CD8-positive, alpha-beta memory T cell (primary cell): ENCODE data around the gene TMPRSS2. TPM values are rescaled to one million over a fixed set of nuclear protein-coding genes. Genes with fewer than 3 reads are reported as not detected.

Source experiments
- CTCF ChIA-PET: fragments of 350-600 bp; sonication (Branson Sonifier 250); formaldehyde crosslinking; loops from one replicate; lab custom pipeline; 2021; ENCODE audit warnings: antibody characterized with exemption; lab: Charles Lee
- POLR2A ChIA-PET: fragments of 350-600 bp; sonication (Branson Sonifier 250); formaldehyde crosslinking; loops from one replicate; lab custom pipeline; 2021; ENCODE audit warnings: antibody characterized with exemption; lab: Charles Lee
- DNase-seq, 5 donors: peaks; one replicate each; pipeline versions ENCODE4 v3.0.0 to v3.0.0-alpha.2; 2020 to 2022; ENCODE audit warnings: mixed read lengths in 1 of 5
- H3K27ac ChIP-seq: one replicate; pipeline ENCODE4 v1.7.0; 2013; ENCODE audit warnings: low read depth, mild to moderate bottlenecking, low read length, moderate library complexity
- H3K27me3 ChIP-seq: 2 replicates; pipeline ENCODE4 v1.7.0; 2013; ENCODE audit warnings: low read length, mild to moderate bottlenecking; ENCODE audit not compliant: insufficient read depth, poor library complexity, severe bottlenecking
- H3K36me3 ChIP-seq: 2 replicates; pipeline ENCODE4 v1.7.0; 2013; ENCODE audit warnings: mild to moderate bottlenecking, low read length, moderate library complexity; ENCODE audit not compliant: insufficient read depth
- H3K4me1 ChIP-seq: 2 replicates; pipeline ENCODE4 v1.7.0; 2013; ENCODE audit warnings: mild to moderate bottlenecking, low read length, moderate library complexity; ENCODE audit not compliant: insufficient read depth
- H3K4me3 ChIP-seq: 2 replicates; pipeline ENCODE4 v1.7.0; 2013; ENCODE audit warnings: mild to moderate bottlenecking, low read length
- H3K9me3 ChIP-seq: 2 replicates; pipeline ENCODE4 v1.7.0; 2013; ENCODE audit warnings: mild to moderate bottlenecking, low read length
- H3K27ac Mint-ChIP-seq, 8 donors: one replicate each; pipeline ENCODE4 v1.8.0; 2020 to 2021; ENCODE audit warnings: mixed read lengths in 8 of 8, mild to moderate bottlenecking in 6 of 8, inconsistent platforms in 3 of 8, moderate library complexity in 3 of 8
- H3K27me3 Mint-ChIP-seq, 2 donors: one replicate each; pipeline ENCODE4 v1.8.0; 2020 to 2021; ENCODE audit warnings: mixed read lengths in 2 of 2, mild to moderate bottlenecking in 1 of 2, moderate library complexity in 1 of 2
- H3K36me3 Mint-ChIP-seq, 3 donors: one replicate each; pipeline ENCODE4 v1.8.0; 2020 to 2021; ENCODE audit warnings: mixed read lengths in 3 of 3, inconsistent platforms in 1 of 3, mild to moderate bottlenecking in 1 of 3
- H3K4me1 Mint-ChIP-seq, 3 donors: one replicate each; pipeline ENCODE4 v1.8.0; 2020 to 2021; ENCODE audit warnings: mixed read lengths in 3 of 3, inconsistent platforms in 1 of 3, mild to moderate bottlenecking in 1 of 3
- H3K4me3 Mint-ChIP-seq, 7 donors: one replicate each; pipeline ENCODE4 v1.8.0; 2020 to 2021; ENCODE audit warnings: mixed read lengths in 7 of 7, mild to moderate bottlenecking in 6 of 7, moderate library complexity in 4 of 7, inconsistent platforms in 2 of 7
- H3K9me3 Mint-ChIP-seq, 5 donors: one replicate each; pipeline ENCODE4 v1.8.0; 2020 to 2022; ENCODE audit warnings: mixed read lengths in 5 of 5, mild to moderate bottlenecking in 3 of 5, moderate library complexity in 2 of 5, inconsistent platforms in 1 of 5
- polyA plus RNA-seq: library from polyadenylated mRNA; unstranded; fragments of 300-500 nt; fragmentation: Illumina TruSeq; gene quantifications from one replicate; pipeline ENCODE4 v1.2.3, GENCODE V29; 2021
- total RNA-seq, 2 experiments: library from RNA; stranded (reverse); gene quantifications; one replicate each; pipeline ENCODE4 v1.2.3, GENCODE V29; 2021

The TMPRSS2 gene
- total and polyA plus RNA-seq, 3 experiments from 2014 or later, result not detected

DNA sequence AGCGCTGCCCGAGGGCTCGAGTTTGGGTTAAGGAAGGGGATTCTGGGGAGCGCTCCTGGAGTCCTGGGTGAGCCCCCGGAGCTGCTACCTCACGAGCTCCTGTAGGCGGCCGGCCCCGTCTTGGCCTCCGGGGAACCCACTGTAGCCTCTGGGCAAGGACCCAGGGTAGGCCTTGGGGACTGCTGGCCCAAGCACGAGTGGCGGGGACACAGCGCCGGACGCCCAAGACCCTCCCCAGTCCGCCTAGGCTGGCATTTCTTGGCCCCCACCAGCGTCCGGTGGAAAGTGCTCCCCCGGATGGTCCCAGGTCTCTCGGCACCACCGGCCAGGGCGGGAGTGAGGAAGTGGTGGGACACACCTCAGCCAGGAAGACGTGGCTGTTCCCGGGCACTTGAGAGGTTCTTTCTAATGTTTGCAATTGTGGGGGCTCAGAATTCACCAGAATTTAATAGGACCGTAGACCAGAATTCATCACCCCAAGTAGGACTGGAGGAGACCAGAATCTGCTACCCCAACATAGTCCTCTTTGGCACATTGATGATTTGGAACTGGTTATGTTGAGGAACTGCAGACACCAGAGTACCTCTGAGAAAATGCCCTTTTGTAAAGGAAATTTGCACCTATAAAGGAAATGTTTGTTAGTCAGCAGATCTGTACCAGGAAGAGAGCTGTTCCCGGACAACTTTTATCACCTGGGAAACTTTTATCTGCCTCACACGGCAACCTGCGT is 622 bp upstream of the TMPRSS2 start:
- Histone ChIP-seq H3K27me3 (peaks cover 9% of the 10 kb centered on the region), H3K4me3 (no peak overlapping the region), H3K36me3 (no peaks in the 10 kb centered on the region), H3K27ac (no peak overlapping the region), H3K4me1 (no peaks in the 10 kb centered on the region), H3K9me3 (no peaks in the 10 kb centered on the region)
- Mint-ChIP-seq H3K27ac (no peak overlapping the region), H3K9me3 (peaks cover 0 to 2% (median 0%) of the 10 kb centered on the region in 5 donors), H3K4me1 (peaks cover 0 to 6% (median 4%) of the 10 kb centered on the region in 3 donors), H3K4me3 (peak overlapping the region in 2 of 7 donors; percentile 18 to 32), H3K27me3 (peaks cover 18 to 44% of the 10 kb centered on the region in 2 donors), H3K36me3 (no peaks in the 10 kb centered on the region)
- POLR2A ChIA-PET, result no interaction called here
- CTCF ChIA-PET, result no interaction called here
- DNase-seq, result no peak

DNA sequence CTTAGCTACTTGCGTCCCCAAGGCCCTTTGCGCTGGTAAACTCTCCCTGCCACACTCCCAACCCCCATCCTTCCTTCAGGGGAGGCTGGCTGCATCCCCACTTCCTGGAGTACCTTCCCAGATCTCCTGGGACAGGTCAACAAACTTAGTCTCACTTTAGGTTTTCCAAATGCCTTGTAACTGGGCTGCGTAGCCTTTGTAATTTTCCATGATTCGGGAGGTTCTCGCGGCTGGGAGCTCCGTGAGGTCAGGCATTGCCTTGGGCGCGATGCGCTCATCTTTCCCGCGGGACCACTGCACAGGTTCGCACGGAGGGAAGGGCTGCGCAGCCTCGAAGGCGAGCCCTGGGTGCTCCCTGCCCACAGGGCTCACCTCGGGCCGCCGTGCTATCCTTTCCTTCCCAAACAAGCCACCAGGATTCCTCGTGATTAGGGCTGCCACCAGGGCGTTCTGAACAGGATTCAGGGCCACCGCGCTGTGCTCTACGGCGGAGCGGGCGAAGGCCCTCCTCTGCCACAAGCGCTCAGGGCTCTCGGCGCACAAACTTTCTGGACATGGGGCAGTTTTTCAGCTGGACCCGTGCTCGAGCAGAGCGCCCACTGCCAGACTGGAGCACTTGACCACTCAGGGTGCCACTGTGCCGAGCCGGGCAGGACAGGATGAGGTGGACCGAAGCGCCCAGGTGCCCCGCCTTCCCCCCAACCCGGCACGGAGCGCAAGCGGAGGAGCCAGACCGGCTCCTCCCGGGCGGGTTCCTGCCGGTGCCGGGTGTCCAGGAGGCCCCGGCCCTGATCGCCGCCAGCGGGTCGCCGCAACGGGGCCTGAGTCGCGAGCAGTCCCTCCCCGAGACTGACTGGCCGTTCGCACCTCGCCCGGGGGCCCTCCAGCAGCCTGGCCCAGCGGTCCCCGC is 1.1 kb downstream of the TMPRSS2 start:
- ChIA-PET CTCF (no interaction called here), POLR2A (no interaction called here)
- Histone ChIP-seq H3K9me3 (no peaks in the 10 kb centered on the region), H3K27ac (no peak overlapping the region), H3K4me1 (no peaks in the 10 kb centered on the region), H3K4me3 (no peak overlapping the region), H3K27me3 (peaks cover 9% of the 10 kb centered on the region), H3K36me3 (no peaks in the 10 kb centered on the region)
- H3K36me3 Mint-ChIP-seq, result no peaks in the 10 kb centered on the region
- peaks cover 0 to 6% (median 4%) of the 10 kb centered on the region in 3 donors for H3K4me1 Mint-ChIP-seq
- H3K27ac Mint-ChIP-seq, result no peak overlapping the region
- no peaks in the 10 kb centered on the region for H3K9me3 Mint-ChIP-seq
- DNase-seq, result no peak
- H3K4me3 Mint-ChIP-seq, result peak overlapping the region in 2 of 7 donors; percentile 15 to 29
- peaks cover 21 to 47% of the 10 kb centered on the region in 2 donors for H3K27me3 Mint-ChIP-seq

DNA sequence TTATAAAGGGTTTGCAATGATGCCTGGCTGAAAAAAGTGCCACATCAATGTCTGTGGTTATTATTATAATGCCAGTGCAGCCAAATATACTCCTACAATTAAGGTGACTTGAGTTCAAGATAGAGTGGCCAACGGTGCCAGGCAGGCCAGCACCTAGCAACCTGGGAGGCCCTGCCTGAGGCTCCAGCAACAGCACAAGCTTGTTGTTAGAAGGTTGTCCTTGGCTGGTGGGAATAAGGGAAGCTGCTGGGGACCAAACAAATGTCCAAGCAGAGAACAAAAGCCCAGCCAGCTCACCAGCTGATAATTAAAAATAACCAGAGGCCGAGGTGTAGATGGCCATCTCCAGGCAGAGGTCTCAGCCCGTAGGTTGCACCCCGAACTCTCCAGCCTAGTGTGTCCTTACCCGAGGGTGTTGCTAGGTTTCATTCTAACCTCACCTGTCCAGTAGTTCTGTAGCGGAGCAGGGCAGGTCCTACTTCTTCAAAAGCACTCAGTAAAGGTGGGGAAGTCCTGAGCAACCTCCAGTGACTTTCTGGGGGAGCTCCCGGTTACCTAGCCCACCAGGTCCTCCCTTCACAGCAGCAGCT is 1.9 kb downstream of the TMPRSS2 start:
- no peak for DNase-seq
- H3K27ac ChIP-seq, result no peak overlapping the region
- ChIA-PET CTCF (no interaction called here), POLR2A (no interaction called here)
- no peaks in the 10 kb centered on the region for H3K36me3 Mint-ChIP-seq
- H3K27me3 Mint-ChIP-seq, result peaks cover 18 to 44% of the 10 kb centered on the region in 2 donors
- no peak overlapping the region for H3K4me3 ChIP-seq
- H3K4me1 ChIP-seq, result no peaks in the 10 kb centered on the region
- peaks cover 0 to 6% (median 4%) of the 10 kb centered on the region in 3 donors for H3K4me1 Mint-ChIP-seq
- no peaks in the 10 kb centered on the region for H3K9me3 ChIP-seq
- no peaks in the 10 kb centered on the region for H3K36me3 ChIP-seq
- H3K27ac Mint-ChIP-seq, result no peak overlapping the region
- no peaks in the 10 kb centered on the region for H3K9me3 Mint-ChIP-seq
- H3K4me3 Mint-ChIP-seq, result no peak overlapping the region
- peaks cover 9% of the 10 kb centered on the region for H3K27me3 ChIP-seq

DNA sequence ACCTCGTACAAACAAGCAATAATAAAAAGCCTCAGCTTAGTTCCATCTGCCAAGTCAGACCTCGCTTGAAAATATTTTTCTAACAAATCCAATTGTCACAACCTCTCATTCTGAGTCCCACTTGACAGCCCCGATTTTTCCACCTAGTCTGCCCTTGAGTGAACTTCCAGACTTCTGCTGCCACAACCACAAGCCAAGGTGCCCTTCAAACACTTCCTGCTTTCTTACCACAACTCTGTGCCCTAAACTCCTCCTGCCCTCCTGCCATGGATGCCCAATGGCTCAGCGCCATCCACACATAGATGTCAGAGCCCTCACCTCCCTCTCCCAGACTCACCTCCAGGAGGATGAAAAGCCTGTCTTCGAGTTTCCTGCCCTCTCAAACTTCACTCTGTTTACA is 3.9 kb downstream of the TMPRSS2 start:
- no peak for DNase-seq
- ChIA-PET POLR2A (no interaction called here), CTCF (no interaction called here)
- no peaks in the 10 kb centered on the region for H3K36me3 Mint-ChIP-seq
- no peaks in the 10 kb centered on the region for H3K9me3 Mint-ChIP-seq
- peaks cover 0 to 6% (median 3%) of the 10 kb centered on the region in 3 donors for H3K4me1 Mint-ChIP-seq
- Histone ChIP-seq H3K4me1 (no peaks in the 10 kb centered on the region), H3K9me3 (no peaks in the 10 kb centered on the region), H3K36me3 (no peaks in the 10 kb centered on the region), H3K27me3 (peaks cover 8% of the 10 kb centered on the region), H3K4me3 (no peak overlapping the region), H3K27ac (no peak overlapping the region)
- peaks cover 19 to 48% of the 10 kb centered on the region in 2 donors for H3K27me3 Mint-ChIP-seq
- H3K4me3 Mint-ChIP-seq, result no peak overlapping the region
- peak overlapping the region in 1 of 8 donors; percentile 7 for H3K27ac Mint-ChIP-seq

DNA sequence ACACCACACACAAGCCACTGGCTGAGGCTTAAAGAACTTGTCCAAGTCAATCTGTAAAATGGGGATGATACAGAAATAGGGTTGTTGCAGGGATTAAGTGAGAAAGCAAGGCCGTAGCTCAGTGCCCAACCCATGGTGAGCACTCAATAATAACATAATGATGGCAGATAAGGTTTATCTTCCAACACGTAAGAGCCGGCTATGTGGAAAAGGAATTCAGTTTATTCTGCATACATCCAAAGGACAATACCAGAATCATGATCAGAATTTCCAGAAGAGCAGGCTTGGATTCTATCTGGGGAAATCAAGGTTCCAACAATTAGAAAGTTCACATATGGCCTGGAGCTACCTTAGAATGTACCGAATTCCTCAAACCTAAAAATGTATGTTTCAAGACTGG is 4.6 kb downstream of the TMPRSS2 start:
- Histone ChIP-seq H3K4me1 (no peaks in the 10 kb centered on the region), H3K27ac (no peak overlapping the region), H3K27me3 (peaks cover 4% of the 10 kb centered on the region), H3K36me3 (no peaks in the 10 kb centered on the region), H3K4me3 (no peak overlapping the region), H3K9me3 (no peaks in the 10 kb centered on the region)
- no peaks in the 10 kb centered on the region for H3K36me3 Mint-ChIP-seq
- H3K27ac Mint-ChIP-seq, result no peak overlapping the region
- no peaks in the 10 kb centered on the region for H3K9me3 Mint-ChIP-seq
- H3K27me3 Mint-ChIP-seq, result peaks cover 18 to 49% of the 10 kb centered on the region in 2 donors
- peaks cover 0 to 6% (median 2%) of the 10 kb centered on the region in 3 donors for H3K4me1 Mint-ChIP-seq
- no peak overlapping the region for H3K4me3 Mint-ChIP-seq
- ChIA-PET CTCF (no interaction called here), POLR2A (no interaction called here)
- no peak for DNase-seq

DNA sequence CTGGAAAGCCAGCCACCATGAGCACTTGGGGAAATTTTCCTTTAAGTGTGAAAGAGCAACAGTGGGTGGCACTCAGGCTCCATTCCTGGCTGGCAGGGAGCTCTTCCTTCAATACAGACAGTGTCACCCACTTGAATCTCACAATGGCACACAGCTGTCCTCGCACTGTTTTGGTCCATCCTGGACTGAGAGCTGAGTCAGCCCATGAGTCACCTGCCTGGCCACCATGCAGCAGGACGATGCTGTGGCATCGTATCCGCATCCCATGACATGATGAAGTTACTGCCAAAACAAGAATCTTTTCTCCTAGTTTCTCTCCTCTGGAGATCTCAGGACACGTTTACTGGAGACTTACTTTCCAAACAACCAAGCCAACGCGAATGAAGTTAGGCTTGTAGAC is 6.0 kb downstream of the TMPRSS2 start:
- Mint-ChIP-seq H3K4me3 (no peak overlapping the region), H3K27me3 (peaks cover 22 to 48% of the 10 kb centered on the region in 2 donors), H3K9me3 (no peaks in the 10 kb centered on the region), H3K27ac (no peak overlapping the region), H3K36me3 (no peaks in the 10 kb centered on the region), H3K4me1 (peaks cover 0 to 6% (median 2%) of the 10 kb centered on the region in 3 donors)
- peaks cover 4% of the 10 kb centered on the region for H3K27me3 ChIP-seq
- no peaks in the 10 kb centered on the region for H3K9me3 ChIP-seq
- no peak overlapping the region for H3K4me3 ChIP-seq
- no peak for DNase-seq
- CTCF ChIA-PET, result no interaction called here
- no peaks in the 10 kb centered on the region for H3K4me1 ChIP-seq
- no peak overlapping the region for H3K27ac ChIP-seq
- no peaks in the 10 kb centered on the region for H3K36me3 ChIP-seq
- POLR2A ChIA-PET, result no interaction called here

DNA sequence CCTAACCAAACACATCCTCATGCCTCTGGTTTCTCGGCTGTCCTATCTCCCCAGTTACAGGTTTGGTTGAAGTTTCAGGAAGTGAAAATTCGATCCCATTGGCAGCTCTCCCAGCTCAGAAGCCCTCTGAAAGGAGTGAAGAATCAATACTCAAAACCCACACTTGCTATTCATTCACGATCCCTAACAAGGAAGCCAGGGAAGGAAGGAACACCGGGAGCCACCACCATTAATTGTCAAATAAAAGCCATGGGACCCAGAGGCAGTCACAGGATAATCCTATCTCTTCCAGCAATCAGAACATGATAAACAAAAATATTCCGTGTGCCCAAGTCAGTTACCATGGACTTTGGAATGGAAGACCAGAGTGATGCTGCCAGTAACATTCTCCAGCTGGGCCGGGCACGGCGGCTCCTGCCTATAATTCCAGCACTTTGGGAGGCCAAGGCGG is 7.0 kb downstream of the TMPRSS2 start:
- POLR2A ChIA-PET, result no interaction called here
- H3K36me3 Mint-ChIP-seq, result no peaks in the 10 kb centered on the region
- H3K27ac ChIP-seq, result no peak overlapping the region
- DNase-seq, result no peak
- no peak overlapping the region for H3K4me3 Mint-ChIP-seq
- no peaks in the 10 kb centered on the region for H3K36me3 ChIP-seq
- no peaks in the 10 kb centered on the region for H3K27me3 ChIP-seq
- H3K4me1 ChIP-seq, result no peaks in the 10 kb centered on the region
- no peaks in the 10 kb centered on the region for H3K9me3 Mint-ChIP-seq
- H3K9me3 ChIP-seq, result no peaks in the 10 kb centered on the region
- CTCF ChIA-PET, result no interaction called here
- H3K27ac Mint-ChIP-seq, result no peak overlapping the region
- peaks cover 18 to 39% of the 10 kb centered on the region in 2 donors for H3K27me3 Mint-ChIP-seq
- peaks cover 0 to 6% (median 2%) of the 10 kb centered on the region in 3 donors for H3K4me1 Mint-ChIP-seq
- no peak overlapping the region for H3K4me3 ChIP-seq

DNA sequence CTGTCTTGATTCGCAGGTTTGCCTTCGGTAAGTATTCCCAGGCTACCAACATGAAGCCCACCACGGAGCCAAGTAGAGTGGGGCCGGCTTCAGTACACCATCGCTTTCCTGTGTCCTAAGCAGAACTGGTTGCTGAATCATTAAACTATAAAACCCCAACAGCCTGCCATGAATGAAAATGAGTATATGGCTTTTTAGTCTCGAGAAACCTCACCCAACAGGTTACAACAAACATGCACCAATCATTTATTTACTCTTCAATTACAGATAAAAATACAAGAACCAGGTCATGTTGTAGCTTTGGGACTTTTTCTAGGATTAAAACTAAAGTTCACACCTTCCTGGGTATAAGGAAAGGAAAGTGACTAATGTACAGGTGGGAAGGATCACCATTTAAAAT is 7.6 kb downstream of the TMPRSS2 start:
- Mint-ChIP-seq H3K36me3 (no peaks in the 10 kb centered on the region), H3K4me1 (peaks cover 0 to 6% (median 2%) of the 10 kb centered on the region in 3 donors), H3K9me3 (no peaks in the 10 kb centered on the region), H3K4me3 (no peak overlapping the region), H3K27ac (no peak overlapping the region), H3K27me3 (peaks cover 15 to 35% of the 10 kb centered on the region in 2 donors)
- Histone ChIP-seq H3K36me3 (no peaks in the 10 kb centered on the region), H3K9me3 (no peaks in the 10 kb centered on the region), H3K27ac (no peak overlapping the region), H3K4me3 (no peak overlapping the region), H3K27me3 (no peaks in the 10 kb centered on the region), H3K4me1 (no peaks in the 10 kb centered on the region)
- CTCF ChIA-PET, result no interaction called here
- POLR2A ChIA-PET, result no interaction called here
- DNase-seq, result no peak
